Stimulated activated naive CD8-positive, alpha-beta T cell treated with anti-CD3 and anti-CD28 coated beads, Interleukin-15, amount 100 ng/mL, for 72 hours (primary cell): ENCODE data around the gene RAPGEF3.
A peak's percentile ranks its signal among the peaks of the same experiment; 100 is the strongest.

Source experiments
- ATAC-seq: fragments of 150-1000 bp; cut with Tn5 transposase; 2 replicates; pipeline ENCODE4 v1.10.0; 2021; ENCODE audit warnings: mild to moderate bottlenecking, moderate library complexity
- DNase-seq, 2 donors: peaks; one replicate each; pipeline ENCODE4 v3.0.0; 2021 to 2022
- H3K27ac Mint-ChIP-seq, 2 donors: one replicate each; pipeline ENCODE4 v1.8.0; 2022; ENCODE audit warnings: mild to moderate bottlenecking in 2 of 2, mixed read lengths in 2 of 2, moderate library complexity in 2 of 2
- H3K27me3 Mint-ChIP-seq: one replicate; pipeline ENCODE4 v1.8.0; 2022; ENCODE audit warnings: mixed read lengths
- H3K4me1 Mint-ChIP-seq: one replicate; pipeline ENCODE4 v1.8.0; 2022; ENCODE audit warnings: mild to moderate bottlenecking, mixed read lengths
- H3K4me3 Mint-ChIP-seq, 2 donors: one replicate each; pipeline ENCODE4 v1.8.0; 2022; ENCODE audit warnings: mild to moderate bottlenecking in 2 of 2, mixed read lengths in 2 of 2, moderate library complexity in 1 of 2
- H3K9me3 Mint-ChIP-seq, 2 donors: one replicate each; pipeline ENCODE4 v1.8.0; 2022; ENCODE audit warnings: mixed read lengths in 2 of 2

The RAPGEF3 gene

GRCh38 chr12:47783821-47784819 lies 25.4 kb upstream of the RAPGEF3 start:
- Mint-ChIP-seq H3K27me3 (no peaks in the 10 kb centered on the region), H3K4me3 (no peak overlapping the region), H3K27ac (peak overlapping the region; percentile 18 to 45), H3K4me1 (peaks cover 86% of the 10 kb centered on the region), H3K9me3 (no peaks in the 10 kb centered on the region)
- DNase-seq (no peak), ATAC-seq (no peak)

- Mint-ChIP-seq H3K4me1 (peaks cover 82% of the 10 kb centered on the region), H3K27ac (no peak overlapping the region), H3K9me3 (no peaks in the 10 kb centered on the region), H3K4me3 (no peak overlapping the region), H3K27me3 (no peaks in the 10 kb centered on the region)
- DNase-seq = no peak
- no peak for ATAC-seq
Observed at GRCh38 chr12:47783024-47783755, 24.5 kb upstream of the RAPGEF3 start.

GRCh38 chr12:47782372-47782770 lies 23.7 kb upstream of the RAPGEF3 start:
- no peaks in the 10 kb centered on the region for H3K9me3 Mint-ChIP-seq
- peak overlapping the region in 1 of 2 donors; percentile 59 for H3K27ac Mint-ChIP-seq
- no peaks in the 10 kb centered on the region for H3K27me3 Mint-ChIP-seq
- H3K4me1 Mint-ChIP-seq = peaks cover 82% of the 10 kb centered on the region
- DNase-seq (no peak), ATAC-seq (no peak)
- no peak overlapping the region for H3K4me3 Mint-ChIP-seq

- DNase-seq = no peak
- no peak for ATAC-seq
- Mint-ChIP-seq H3K4me3 (no peak overlapping the region), H3K27ac (peak overlapping the region; percentile 57 to 74), H3K9me3 (no peaks in the 10 kb centered on the region), H3K27me3 (no peaks in the 10 kb centered on the region), H3K4me1 (peaks cover 81% of the 10 kb centered on the region)
Observed at GRCh38 chr12:47781479-47782371, 23.0 kb upstream of the RAPGEF3 start.

- Mint-ChIP-seq H3K27ac (peak overlapping the region in 1 of 2 donors; percentile 82), H3K27me3 (no peaks in the 10 kb centered on the region), H3K4me1 (peaks cover 82% of the 10 kb centered on the region), H3K9me3 (no peaks in the 10 kb centered on the region), H3K4me3 (no peak overlapping the region)
- ATAC-seq (peak; percentile 24), DNase-seq (peak; percentile 24 to 31)
Observed at GRCh38 chr12:47779943-47780504, 21.3 kb upstream of the RAPGEF3 start.

- ATAC-seq (peak; percentile 88), DNase-seq (peak; percentile 92 to 93)
- Mint-ChIP-seq H3K9me3 (no peaks in the 10 kb centered on the region), H3K27me3 (no peaks in the 10 kb centered on the region), H3K4me3 (peak overlapping the region in 1 of 2 donors; percentile 49), H3K27ac (peak overlapping the region in 1 of 2 donors; percentile 82), H3K4me1 (peaks cover 82% of the 10 kb centered on the region)
Observed at GRCh38 chr12:47779301-47779942, 20.7 kb upstream of the RAPGEF3 start.

GRCh38 chr12:47778881-47779280 lies 20.2 kb upstream of the RAPGEF3 start:
- Mint-ChIP-seq H3K27me3 (no peaks in the 10 kb centered on the region), H3K4me1 (peaks cover 82% of the 10 kb centered on the region), H3K4me3 (peak overlapping the region in 1 of 2 donors; percentile 10), H3K9me3 (no peaks in the 10 kb centered on the region), H3K27ac (peak overlapping the region in 1 of 2 donors; percentile 82)
- ATAC-seq (no peak), DNase-seq (no peak)

GRCh38 chr12:47777741-47778558 lies 19.3 kb upstream of the RAPGEF3 start:
- Mint-ChIP-seq H3K4me1 (peaks cover 82% of the 10 kb centered on the region), H3K4me3 (no peak overlapping the region), H3K27ac (peak overlapping the region in 1 of 2 donors; percentile 77), H3K9me3 (no peaks in the 10 kb centered on the region), H3K27me3 (no peaks in the 10 kb centered on the region)
- ATAC-seq (no peak), DNase-seq (no peak)

- H3K4me1 Mint-ChIP-seq = peaks cover 80% of the 10 kb centered on the region
- no peak for ATAC-seq
- no peak overlapping the region for H3K4me3 Mint-ChIP-seq
- no peak for DNase-seq
- no peaks in the 10 kb centered on the region for H3K9me3 Mint-ChIP-seq
- peak overlapping the region in 1 of 2 donors; percentile 77 for H3K27ac Mint-ChIP-seq
- no peaks in the 10 kb centered on the region for H3K27me3 Mint-ChIP-seq
Observed at GRCh38 chr12:47777151-47777550, 18.5 kb upstream of the RAPGEF3 start.

- no peaks in the 10 kb centered on the region for H3K9me3 Mint-ChIP-seq
Observed at GRCh38 chr12:47776471-47777143, 17.9 kb upstream of the RAPGEF3 start.

GRCh38 chr12:47775100-47775911 lies 16.6 kb upstream of the RAPGEF3 start:
- Mint-ChIP-seq H3K4me1 (peaks cover 67% of the 10 kb centered on the region), H3K4me3 (peak overlapping the region in 1 of 2 donors; percentile 96), H3K27ac (peak overlapping the region; percentile 46 to 97)

More at GRCh38 chr12:47776471-47777143, 17.9 kb upstream of the RAPGEF3 start:
- peaks cover 76% of the 10 kb centered on the region for H3K4me1 Mint-ChIP-seq
- H3K27ac Mint-ChIP-seq = peak overlapping the region in 1 of 2 donors; percentile 94
- no peak overlapping the region for H3K4me3 Mint-ChIP-seq
- H3K27me3 Mint-ChIP-seq = no peaks in the 10 kb centered on the region
- ATAC-seq (no peak), DNase-seq (no peak)

GRCh38 chr12:47774663-47775062 lies 16.0 kb upstream of the RAPGEF3 start:
- peak overlapping the region; percentile 92 to 96 for H3K4me3 Mint-ChIP-seq
- DNase-seq = no peak
- no peak for ATAC-seq
- no peaks in the 10 kb centered on the region for H3K9me3 Mint-ChIP-seq
- peaks cover 62% of the 10 kb centered on the region for H3K4me1 Mint-ChIP-seq
- H3K27me3 Mint-ChIP-seq = no peaks in the 10 kb centered on the region
- H3K27ac Mint-ChIP-seq = peak overlapping the region in 1 of 2 donors; percentile 97

More at GRCh38 chr12:47775100-47775911, 16.6 kb upstream of the RAPGEF3 start:
- H3K27me3 Mint-ChIP-seq = no peaks in the 10 kb centered on the region
- no peaks in the 10 kb centered on the region for H3K9me3 Mint-ChIP-seq
- ATAC-seq = no peak
- DNase-seq = no peak
